SK-N-SH (cell line): Measurements from ENCODE around the gene PLAC8. TPM values are rescaled to one million over a fixed set of nuclear protein-coding genes. Genes with fewer than 3 reads are reported as not detected.

Experiments
- CTCF ChIA-PET: fragments of 300-600, 350-600 bp; formaldehyde crosslinking; extraction: SDS; loops from one replicate; lab custom pipeline; 2021; lab: Yijun Ruan, JAX
- POLR2A ChIA-PET: fragments of 350-600 bp; sonication (Branson Sonifier 250); formaldehyde crosslinking; extraction: SDS; loops from one replicate; lab custom pipeline; 2020; ENCODE audit warnings: antibody characterized with exemption, inconsistent platforms; lab: Yijun Ruan, JAX
- DNase-seq: peaks from one replicate; pipeline ENCODE4 v3.0.0; 2012
- H2AFZ ChIP-seq: fragments of 200-600 bp; sonication (generic); 2 replicates; pipeline ENCODE4 v1.8.1; 2016; ENCODE audit warnings: antibody characterized with exemption, mild to moderate bottlenecking, low read depth
- H3F3A ChIP-seq: fragments of 200-600 bp; sonication (generic); replicated peaks from 2 replicates; pipeline ENCODE3; 2016; ENCODE audit warnings: antibody characterized with exemption, mild to moderate bottlenecking; ENCODE audit not compliant: insufficient read depth
- H3K27ac ChIP-seq, 2 experiments: fragments of 200-500 bp in 1 of 2; fragments of 200-600 bp in 1 of 2; sonication (Bioruptor generic) in 1 of 2; sonication (generic), shearing (Covaris generic) in 1 of 2; 2 replicates each; pipeline versions ENCODE4 v1.5.1 to v1.6.1; 2014 to 2016; ENCODE audit warnings: low read depth in 2 of 2, inconsistent platforms in 1 of 2, low read length in 1 of 2, mild to moderate bottlenecking in 1 of 2, mixed read lengths in 1 of 2
- H3K27me3 ChIP-seq: fragments of 200-600 bp; sonication (generic), shearing (Covaris generic); 2 replicates; pipeline ENCODE4 v1.6.1; 2016; ENCODE audit warnings: mixed run types; ENCODE audit not compliant: insufficient read depth
- H3K36me3 ChIP-seq, 2 experiments: fragments of 200-500 bp in 1 of 2; fragments of 200-600 bp in 1 of 2; sonication (Bioruptor generic) in 1 of 2; sonication (generic) in 1 of 2; replicated peaks in 1 of 2; 2 replicates each; pipeline versions ENCODE3 to v1.5.1; 2014 to 2016; ENCODE audit warnings: low read length in 1 of 2, mild to moderate bottlenecking in 1 of 2; ENCODE audit not compliant: insufficient read depth in 2 of 2, control insufficient read depth in 1 of 2
- H3K4me1 ChIP-seq, 2 experiments: fragments of 200-500 bp in 1 of 2; fragments of 200-600 bp in 1 of 2; sonication (Bioruptor generic) in 1 of 2; sonication (generic), shearing (Covaris generic) in 1 of 2; 2 replicates each; pipeline versions ENCODE4 v1.5.1 to v1.6.1; 2014 to 2016; ENCODE audit warnings: low read depth in 1 of 2, low read length in 1 of 2, mixed run types in 1 of 2; ENCODE audit not compliant: insufficient read depth in 2 of 2, control insufficient read depth in 1 of 2
- H3K4me2 ChIP-seq: fragments of 200-600 bp; sonication (generic), shearing (Covaris generic); 2 replicates; pipeline ENCODE4 v1.6.1; 2017; ENCODE audit warnings: mixed run types
- H3K4me3 ChIP-seq, 2 experiments: fragments of 200-500 bp in 1 of 2; fragments of 200-600 bp in 1 of 2; sonication (Bioruptor generic) in 1 of 2; sonication (generic), shearing (Covaris generic) in 1 of 2; 2 replicates each; pipeline versions ENCODE4 v1.5.1 to v1.8.1; 2014 to 2016; ENCODE audit warnings: low read depth in 2 of 2, inconsistent platforms in 1 of 2, low read length in 1 of 2, mild to moderate bottlenecking in 1 of 2, mixed read lengths in 1 of 2, moderate library complexity in 1 of 2
- H3K79me2 ChIP-seq: fragments of 200-600 bp; sonication (generic); 2 replicates; pipeline ENCODE4 v1.8.1; 2017; ENCODE audit warnings: mild to moderate bottlenecking; ENCODE audit not compliant: insufficient read depth
- H3K9ac ChIP-seq: fragments of 200-600 bp; sonication (generic); 2 replicates; pipeline ENCODE4 v1.6.1; 2017; ENCODE audit warnings: mixed run types
- H3K9me2 ChIP-seq: fragments of 200-600 bp; sonication (generic); 2 replicates; pipeline ENCODE4 v1.6.1; 2017; ENCODE audit warnings: mixed run types
- H3K9me3 ChIP-seq: fragments of 200-600 bp; sonication (generic); 2 replicates; pipeline ENCODE4 v1.6.1; 2017; ENCODE audit warnings: mixed run types, mild to moderate bottlenecking, moderate library complexity
- H4K20me1 ChIP-seq: fragments of 200-600 bp; sonication (generic); 2 replicates; pipeline ENCODE4 v1.6.1; 2017; ENCODE audit warnings: mild to moderate bottlenecking, mixed run types; ENCODE audit not compliant: insufficient read depth
- EZH2phosphoT487 ChIP-seq: fragments of 200-600 bp; sonication (generic); IDR thresholded peaks from 2 replicates; pipeline ENCODE4 v1.6.1; 2017; ENCODE audit warnings: low read depth, mixed run types, mild to moderate bottlenecking, antibody characterized with exemption, moderate library complexity, borderline replicate concordance
- GABPA ChIP-seq: IDR thresholded peaks from 2 replicates; pipeline ENCODE4 v1.4.0; 2012; ENCODE audit warnings: low read depth, mild to moderate bottlenecking
- NRF1 ChIP-seq: IDR thresholded peaks from 2 replicates; pipeline ENCODE4 v1.6.1; 2012; ENCODE audit warnings: low read depth, mild to moderate bottlenecking, low read length
- RXRA ChIP-seq: IDR thresholded peaks from 2 replicates; pipeline ENCODE4 v1.4.0; 2012; ENCODE audit warnings: low read depth, mild to moderate bottlenecking, borderline replicate concordance
- TAF1 ChIP-seq: IDR thresholded peaks from 2 replicates; pipeline ENCODE4 v1.6.1; 2012; ENCODE audit warnings: low read depth, mild to moderate bottlenecking, low read length, moderate library complexity, borderline replicate concordance
- YY1 ChIP-seq: IDR thresholded peaks from 2 replicates; pipeline ENCODE4 v1.4.0; 2012; ENCODE audit warnings: low read depth, mild to moderate bottlenecking
- WGBS: methylation state at CpG from one replicate; pipeline ENCODE4 v1.1.6; 2017; ENCODE audit warnings: low lambda C conversion rate; 5-methylcytosine and 5-hydroxymethylcytosine counted together
- polyA plus RNA-seq, 3 experiments: library from polyadenylated mRNA; depleted of rRNA; stranded (reverse); fragments of >200 nt; gene quantifications; 2 replicates each; pipeline ENCODE4 v1.2.3, GENCODE V29; 2012
- TF ChIP-seq, protein P1 (sequence below): fragments of 150-350 bp; IDR thresholded peaks from 2 replicates; pipeline ENCODE4 v1.6.1; 2016; ENCODE audit warnings: mild to moderate bottlenecking, low read depth, low read length
- TF ChIP-seq, protein P2 (sequence below): IDR thresholded peaks from 2 replicates; pipeline ENCODE4 v1.4.0; 2012; ENCODE audit warnings: low read depth, borderline replicate concordance

Gene PLAC8
- polyA plus RNA-seq, 1 of the 3 experiments (the other 2 are of a cell fraction): 11.3 TPM

GRCh38 chr4:83128240-83128929 is 13.9 kb upstream of the PLAC8 start (continued):
- no peak for TF ChIP-seq RXRA
- TF ChIP-seq, protein P1, sequence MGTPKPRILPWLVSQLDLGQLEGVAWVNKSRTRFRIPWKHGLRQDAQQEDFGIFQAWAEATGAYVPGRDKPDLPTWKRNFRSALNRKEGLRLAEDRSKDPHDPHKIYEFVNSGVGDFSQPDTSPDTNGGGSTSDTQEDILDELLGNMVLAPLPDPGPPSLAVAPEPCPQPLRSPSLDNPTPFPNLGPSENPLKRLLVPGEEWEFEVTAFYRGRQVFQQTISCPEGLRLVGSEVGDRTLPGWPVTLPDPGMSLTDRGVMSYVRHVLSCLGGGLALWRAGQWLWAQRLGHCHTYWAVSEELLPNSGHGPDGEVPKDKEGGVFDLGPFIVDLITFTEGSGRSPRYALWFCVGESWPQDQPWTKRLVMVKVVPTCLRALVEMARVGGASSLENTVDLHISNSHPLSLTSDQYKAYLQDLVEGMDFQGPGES: no peak
- no peak for TF ChIP-seq EZH2phosphoT487
- TF ChIP-seq NRF1: no peak

GRCh38 chr4:83125738-83126141 is 11.2 kb upstream of the PLAC8 start:
- no peak overlapping the region for H3K4me3 ChIP-seq
- WGBS: 41% methylated on average over 9 of the region's 9 CpGs
- no peaks in the 10 kb centered on the region for H3K79me2 ChIP-seq
- H3K9me2 ChIP-seq: no peaks in the 10 kb centered on the region
- TF ChIP-seq TAF1 (no peak), YY1 (no peak)
- TF ChIP-seq, all 33 proteins: peak for 0
- Histone ChIP-seq H2AFZ (no peak overlapping the region), H3F3A (peaks cover 8% of the 10 kb centered on the region), H3K27me3 (no peaks in the 10 kb centered on the region), H3K9me3 (0 out of 2 replicates have a peak, but pooled peaks cover 2% of the 10 kb centered on the region), H3K4me2 (no peak overlapping the region), H3K27ac (no peak overlapping the region), H4K20me1 (no peaks in the 10 kb centered on the region), H3K9ac (no peak overlapping the region), H3K4me1 (no peaks in the 10 kb centered on the region), H3K36me3 (peaks cover 0 to 4% of the 10 kb centered on the region in 2 experiments)
- CTCF ChIA-PET: interaction anchor here (1.1 kb wide), 1 partner anchor 25 kb away, joined by 3 read pairs; no protein-coding TSS in a partner anchor
- DNase-seq: no peak
- POLR2A ChIA-PET: no interaction called here

- 0 out of 2 replicates have a peak, but pooled peaks cover 2% of the 10 kb centered on the region for H3K9me3 ChIP-seq
- peaks cover 0 to 4% of the 10 kb centered on the region in 2 experiments for H3K36me3 ChIP-seq
- H3K9me2 ChIP-seq: no peaks in the 10 kb centered on the region
- no peak overlapping the region for H3K4me2 ChIP-seq
- H3F3A ChIP-seq: peaks cover 8% of the 10 kb centered on the region
- DNase-seq: no peak
- H3K79me2 ChIP-seq: no peaks in the 10 kb centered on the region
- H3K27me3 ChIP-seq: no peaks in the 10 kb centered on the region
- TF ChIP-seq, protein P2, sequence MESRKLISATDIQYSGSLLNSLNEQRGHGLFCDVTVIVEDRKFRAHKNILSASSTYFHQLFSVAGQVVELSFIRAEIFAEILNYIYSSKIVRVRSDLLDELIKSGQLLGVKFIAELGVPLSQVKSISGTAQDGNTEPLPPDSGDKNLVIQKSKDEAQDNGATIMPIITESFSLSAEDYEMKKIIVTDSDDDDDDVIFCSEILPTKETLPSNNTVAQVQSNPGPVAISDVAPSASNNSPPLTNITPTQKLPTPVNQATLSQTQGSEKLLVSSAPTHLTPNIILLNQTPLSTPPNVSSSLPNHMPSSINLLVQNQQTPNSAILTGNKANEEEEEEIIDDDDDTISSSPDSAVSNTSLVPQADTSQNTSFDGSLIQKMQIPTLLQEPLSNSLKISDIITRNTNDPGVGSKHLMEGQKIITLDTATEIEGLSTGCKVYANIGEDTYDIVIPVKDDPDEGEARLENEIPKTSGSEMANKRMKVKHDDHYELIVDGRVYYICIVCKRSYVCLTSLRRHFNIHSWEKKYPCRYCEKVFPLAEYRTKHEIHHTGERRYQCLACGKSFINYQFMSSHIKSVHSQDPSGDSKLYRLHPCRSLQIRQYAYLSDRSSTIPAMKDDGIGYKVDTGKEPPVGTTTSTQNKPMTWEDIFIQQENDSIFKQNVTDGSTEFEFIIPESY: no peak
- TF ChIP-seq GABPA (no peak), TAF1 (no peak)
- no peak overlapping the region for H3K9ac ChIP-seq
- 46% methylated on average over 10 of the region's 10 CpGs for WGBS
- no peaks in the 10 kb centered on the region for H4K20me1 ChIP-seq
- no peaks in the 10 kb centered on the region for H3K4me1 ChIP-seq
- no peak overlapping the region for H3K27ac ChIP-seq
- ChIA-PET POLR2A (no interaction called here), CTCF (interaction anchor here (1.7 kb wide), 1 partner anchor 11 kb away, joined by 4 read pairs; no protein-coding TSS in a partner anchor)
- H2AFZ ChIP-seq: no peak overlapping the region
- no peak overlapping the region for H3K4me3 ChIP-seq
Measured at GRCh38 chr4:83124111-83124780, 9.7 kb upstream of the PLAC8 start.
